ENCODE results near the gene C20orf204. TPM values are rescaled to one million over a fixed set of nuclear protein-coding genes. Genes with fewer than 3 reads are reported as not detected.

Gene C20orf204
- total and polyA plus RNA-seq, 2 of the 4 experiments (the other 2 are of a cell fraction) = 0.09 to 0.18 TPM

- dilution Hi-C loops (cut with HindIII; ENCODE audit: low sequenced_read_pairs, unreplicated experiment) (no loop called here), in situ Hi-C loops (cut with MboI; ENCODE audit: low sequenced_read_pairs) (no loop called here), intact Hi-C loops (cut with micrococcal nuclease) (no loop called here)
- Histone ChIP-seq H2AK5ac (ENCODE audit: low read depth, low read length) (no peak overlapping the region), H2AFZ (replicated peaks; ENCODE audit: low read length, poor library complexity) (no peak overlapping the region), H4K20me1 (ENCODE audit: insufficient read depth, low read length) (peaks cover 15% of the 10 kb centered on the region), H2BK20ac (ENCODE audit: low read depth, low read length) (no peak overlapping the region), H3K56ac (ENCODE audit: extremely low read depth, insufficient read depth, low read length) (no peak overlapping the region), H3K4ac (ENCODE audit: low read depth, low read length) (no peak overlapping the region), H3K18ac (ENCODE audit: low read depth, low read length) (no peak overlapping the region), H2BK5ac (ENCODE audit: low read depth, low read length, poor library complexity, severe bottlenecking) (no peak overlapping the region), H3K9me3 (ENCODE audit: control insufficient read depth, insufficient read depth, low read length) (no peaks in the 10 kb centered on the region), H3K4me2 (ENCODE audit: low read depth, low read length) (no peak overlapping the region), H2AK9ac (replicated peaks; ENCODE audit: low read depth, low read length, poor library complexity) (peak overlapping the region; percentile 81), H3K4me1 (ENCODE audit: control insufficient read depth, insufficient read depth, low read length) (peaks cover 25% of the 10 kb centered on the region), H2BK15ac (ENCODE audit: low read depth, low read length) (no peak overlapping the region; the same call in 2 of the 3 replicates), H3K36me3 (ENCODE audit: control insufficient read depth, insufficient read depth, low read length) (peaks cover 5% of the 10 kb centered on the region; the same call in 1 of the 2 replicates), H4K8ac (ENCODE audit: low read depth in 2 of 2, low read length in 2 of 2) (no peak overlapping the region), H3K14ac (replicated peaks; ENCODE audit: low read depth, low read length) (no peak overlapping the region), H3K27me3 (ENCODE audit: control insufficient read depth, insufficient read depth, low read length) (no peaks in the 10 kb centered on the region), H2BK120ac (ENCODE audit: low read depth, low read length) (no peak overlapping the region), H4K5ac (ENCODE audit: low read depth, low read length) (no peak overlapping the region), H3K79me1 (ENCODE audit: low read depth in 1 of 2, low read length in 2 of 2) (peaks cover 9 to 35% of the 10 kb centered on the region in 2 experiments; a peak in 3 of 4 replicates), H3K4me3 (ENCODE audit: insufficient read depth, low read depth, low read length) (no peak overlapping the region), H3K23ac (ENCODE audit: low read depth, low read length) (no peak overlapping the region), H3K9me1 (ENCODE audit: insufficient read depth, low read length) (peaks cover 16% of the 10 kb centered on the region), H3K9ac (ENCODE audit: low read depth, low read length) (no peak overlapping the region), H4K91ac (ENCODE audit: insufficient read depth, low read depth, low read length) (no peak overlapping the region), H3K27ac (ENCODE audit: insufficient read depth, low read length) (no peak overlapping the region)
- no peak for DNase-seq
- BruUV-seq (replicated peaks) = no TSS peak
- no peak for TF ChIP-seq USF2 (IDR thresholded peaks at IDR 0.05; ENCODE audit: low read depth, low read length)
- no peak for TF ChIP-seq CEBPB (IDR thresholded peaks at IDR 0.05; ENCODE audit: low read depth, low read length)
- no peak for TF ChIP-seq NFE2L2 (IDR thresholded peaks at IDR 0.05; ENCODE audit: low read depth, low read length)
- TF ChIP-seq CHD1 (IDR thresholded peaks at IDR 0.05; ENCODE audit: low read depth, low read length) = no peak
- TF ChIP-seq SMC3 (IDR thresholded peaks at IDR 0.05; ENCODE audit: low read depth, low read length) = no peak
- no peak for TF ChIP-seq MAFK (IDR thresholded peaks at IDR 0.05; ENCODE audit: low read depth, low read length)
- TF ChIP-seq POLR2A (IDR thresholded peaks at IDR 0.05; ENCODE audit: low read depth, low read length) = no peak
- TF ChIP-seq MAZ (IDR thresholded peaks at IDR 0.05; ENCODE audit: borderline replicate concordance, low read depth, low read length) = no peak
- TF ChIP-seq FOS (IDR thresholded peaks at IDR 0.05; ENCODE audit: low read depth, low read length) = no peak
- ATAC-seq (ENCODE audit: low read depth) = no peak
- ChIA-PET CTCF (no interaction called here), POLR2A (ENCODE audit: unreplicated experiment) (no interaction called here)
- WGBS, 2 experiments (ENCODE audit: extremely low coverage in 2 of 2, insufficient read length in 1 of 2) = 94% methylated on average over 5 of the region's 6 CpGs; no CpG with 5 or more reads in 1 of the 2 experiments
Observed at GRCh38 chr20:64067005-64067632, 31.1 kb downstream of the C20orf204 start.

Data from IMR-90 (cell line).